GM10248 (cell line): Measurements from ENCODE around the gene UBE3A.

ENCODE experiments used
- CTCF ChIA-PET: fragments of 300-600 bp; sonication (Branson Sonifier 250); formaldehyde crosslinking; extraction: SDS; loops from one replicate; lab custom pipeline; 2021; ENCODE audit warnings: antibody characterized with exemption; lab: Yijun Ruan, JAX
- POLR2A ChIA-PET: fragments of 350-650 bp; sonication (Branson Sonifier 250); formaldehyde crosslinking; extraction: SDS; loops from one replicate; lab custom pipeline; 2020; ENCODE audit warnings: antibody characterized with exemption; lab: Yijun Ruan, JAX
- DNase-seq: peaks from one replicate; pipeline ENCODE4 v3.0.0; 2012; ENCODE audit errors: extremely low spot score
- CTCF ChIP-seq: IDR thresholded peaks from 2 replicates; pipeline ENCODE4 v1.5.1; 2012; ENCODE audit warnings: mild to moderate bottlenecking, low read depth; ENCODE audit errors: extremely low read depth, missing control alignments, control extremely low read depth

Gene UBE3A

GRCh38 chr15:25445412-25445811 lies 6.6 kb upstream of the UBE3A start:
- ChIA-PET CTCF (no interaction called here), POLR2A (no interaction called here)
- TF ChIP-seq CTCF: no peak
- no peak for DNase-seq

GRCh38 chr15:25441111-25441510 lies 2.3 kb upstream of the UBE3A start:
- ChIA-PET POLR2A (no interaction called here), CTCF (no interaction called here)
- no peak for TF ChIP-seq CTCF
- DNase-seq: no peak

DNA sequence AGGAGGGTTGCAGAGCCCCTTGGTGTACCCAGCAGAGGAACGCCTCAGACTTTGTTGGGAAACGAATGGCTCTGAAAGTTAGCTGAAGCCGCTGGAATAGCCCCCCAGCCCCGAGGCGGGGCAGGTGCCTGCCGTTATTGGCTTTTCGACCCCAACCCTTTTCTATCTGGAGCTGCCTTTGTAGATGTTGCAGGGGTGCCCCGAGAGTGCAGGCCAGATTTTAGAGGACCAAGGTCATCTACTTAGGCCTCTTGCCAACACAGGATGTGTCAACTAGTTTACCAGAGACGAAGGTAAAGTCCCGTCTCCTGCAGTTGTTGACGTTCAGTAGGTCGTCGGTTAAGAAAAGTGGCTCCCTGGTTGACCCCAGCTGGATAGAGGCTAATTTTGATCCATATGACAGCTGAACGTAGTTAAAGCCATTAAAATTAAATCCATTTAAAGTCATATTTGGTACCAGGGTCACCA lies 579 bp upstream of the UBE3A start:
- POLR2A ChIA-PET: no interaction called here
- CTCF ChIA-PET: interaction anchor here (1.3 to 1.6 kb wide), 2 partner anchors 9 to 13 kb away, joined by 4 to 5 read pairs; no protein-coding TSS in a partner anchor

GRCh38 chr15:25437777-25438600 lies 835 bp downstream of the UBE3A start:
- peak; percentile 66 for DNase-seq
- CTCF ChIA-PET: interaction anchor here (1.1 to 1.2 kb wide), 2 partner anchors 41 to 79 kb away, joined by 3 read pairs; no protein-coding TSS in a partner anchor
- POLR2A ChIA-PET: no interaction called here
- TF ChIP-seq CTCF: peak; percentile 55

More for the DNA sequence above, 579 bp upstream of the UBE3A start:
- DNase-seq: peak; percentile 20
- no peak for TF ChIP-seq CTCF

DNA sequence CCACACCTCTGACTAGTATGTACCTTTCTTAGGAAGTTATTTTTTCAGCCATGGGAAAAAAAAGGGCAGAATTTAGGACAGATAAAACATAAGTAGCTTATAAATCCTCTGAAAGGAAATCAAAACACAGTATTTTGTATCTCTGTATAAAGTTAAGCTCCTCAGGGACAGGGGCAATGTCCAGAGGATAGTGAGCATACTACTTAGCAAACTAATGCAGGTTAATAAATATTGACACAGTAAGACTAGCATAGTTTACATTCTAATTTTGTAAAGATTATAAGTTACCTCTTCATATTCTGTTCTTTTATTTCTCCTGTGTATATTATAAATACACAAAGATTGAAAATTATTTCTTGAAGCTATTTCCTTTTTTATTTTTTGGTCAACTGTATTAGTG lies 2.1 kb downstream of the UBE3A start:
- ChIA-PET CTCF (interaction anchor here (0.7 to 4.1 kb wide), 4 partner anchors 11 to 78 kb away, joined by 3 to 16 read pairs (median 3); no protein-coding TSS in a partner anchor), POLR2A (interaction anchor here (1.5 kb wide), 1 partner anchor 20 kb away, joined by 4 read pairs; no protein-coding TSS in a partner anchor)
- TF ChIP-seq CTCF: no peak

DNA sequence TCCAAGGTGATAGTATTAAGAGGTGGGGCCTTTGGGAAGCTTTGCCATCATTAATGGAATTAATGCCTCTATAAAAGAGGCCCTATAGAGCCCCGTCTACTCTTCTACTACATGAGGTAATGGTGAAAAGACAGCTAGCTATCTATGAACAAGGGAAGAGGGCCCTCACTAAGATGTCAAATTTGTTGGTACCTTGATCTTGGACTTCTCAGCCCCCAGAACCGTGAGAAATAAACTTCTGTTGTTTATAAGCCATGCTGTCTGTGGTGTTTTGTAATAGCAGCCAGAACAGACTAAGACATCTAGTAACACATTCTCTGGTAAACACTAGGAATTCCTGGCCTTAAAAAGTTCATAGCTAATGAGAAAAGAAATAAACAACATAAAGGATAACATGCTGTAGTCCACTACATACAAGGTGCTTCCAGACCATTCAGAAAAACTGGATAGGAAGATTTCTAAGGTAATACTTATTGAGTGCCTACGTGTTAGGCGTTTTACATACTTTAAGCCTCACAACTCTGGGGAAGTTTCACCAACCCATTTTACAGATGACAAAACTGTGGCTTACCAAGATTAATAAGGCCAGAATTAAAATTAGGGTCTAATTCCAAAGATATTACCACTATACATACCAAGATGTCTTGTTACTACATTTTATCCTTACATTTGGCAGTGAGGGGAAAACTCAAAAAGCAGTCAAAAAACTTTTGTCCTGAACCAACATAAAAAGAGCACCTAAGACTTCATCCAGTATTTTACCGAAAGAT lies 3.2 kb downstream of the UBE3A start:
- ChIA-PET CTCF (interaction anchor here (1.2 to 4.1 kb wide), 2 partner anchors 10 to 33 kb away, joined by 3 to 16 read pairs; no protein-coding TSS in a partner anchor), POLR2A (interaction anchor here (1.5 kb wide), 1 partner anchor 19 kb away, joined by 4 read pairs; no protein-coding TSS in a partner anchor)
- no peak for TF ChIP-seq CTCF
- DNase-seq: no peak

More for the DNA sequence above, 2.1 kb downstream of the UBE3A start:
- no peak for DNase-seq
